ENCODE measurements around the gene AMHR2.
"Not testable (repeated sequence)": the region's sequence is repeated elsewhere in the genome, so short reads cannot be mapped to it uniquely, and the experiment has no call there.

DNA sequence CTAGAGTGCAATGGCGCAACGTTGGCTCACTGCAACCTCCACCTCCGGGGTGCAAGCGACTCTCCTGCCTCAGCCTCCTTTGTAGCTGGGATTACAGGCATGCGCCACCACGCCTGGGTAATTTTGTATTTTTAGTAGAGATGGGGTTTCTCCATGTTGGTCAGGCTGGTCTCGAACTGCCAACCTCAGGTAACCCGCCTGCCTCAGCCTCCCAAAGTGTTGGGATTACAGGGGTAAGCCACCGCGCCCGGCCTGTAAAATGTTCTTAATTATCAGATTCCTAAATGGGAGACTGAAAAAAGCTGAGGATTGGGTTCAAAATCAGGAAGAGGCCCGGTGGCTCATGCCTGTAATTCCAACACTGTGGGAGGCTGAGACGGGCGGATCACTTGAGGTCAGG, 49.4 kb upstream of the AMHR2 start:
- TF ChIP-seq ZNF707 (CRISPR knock-in tag; conservative IDR thresholded peaks at IDR 0.05); ZFP36 (IDR thresholded peaks at IDR 0.05; ENCODE audit: low read depth, low read length, partially characterized antibody): not testable (repeated sequence)
- TF ChIP-seq, protein P1, sequence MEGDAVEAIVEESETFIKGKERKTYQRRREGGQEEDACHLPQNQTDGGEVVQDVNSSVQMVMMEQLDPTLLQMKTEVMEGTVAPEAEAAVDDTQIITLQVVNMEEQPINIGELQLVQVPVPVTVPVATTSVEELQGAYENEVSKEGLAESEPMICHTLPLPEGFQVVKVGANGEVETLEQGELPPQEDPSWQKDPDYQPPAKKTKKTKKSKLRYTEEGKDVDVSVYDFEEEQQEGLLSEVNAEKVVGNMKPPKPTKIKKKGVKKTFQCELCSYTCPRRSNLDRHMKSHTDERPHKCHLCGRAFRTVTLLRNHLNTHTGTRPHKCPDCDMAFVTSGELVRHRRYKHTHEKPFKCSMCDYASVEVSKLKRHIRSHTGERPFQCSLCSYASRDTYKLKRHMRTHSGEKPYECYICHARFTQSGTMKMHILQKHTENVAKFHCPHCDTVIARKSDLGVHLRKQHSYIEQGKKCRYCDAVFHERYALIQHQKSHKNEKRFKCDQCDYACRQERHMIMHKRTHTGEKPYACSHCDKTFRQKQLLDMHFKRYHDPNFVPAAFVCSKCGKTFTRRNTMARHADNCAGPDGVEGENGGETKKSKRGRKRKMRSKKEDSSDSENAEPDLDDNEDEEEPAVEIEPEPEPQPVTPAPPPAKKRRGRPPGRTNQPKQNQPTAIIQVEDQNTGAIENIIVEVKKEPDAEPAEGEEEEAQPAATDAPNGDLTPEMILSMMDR (IDR thresholded peaks at IDR 0.05 in 2 of 3, conservative IDR thresholded peaks at IDR 0.05 in 1 of 3; ENCODE audit: insufficient read depth in 2 of 3, low read depth in 1 of 3, low read length in 3 of 3), result not testable (repeated sequence)

Data from K562 (cell line).